Erythroblast (primary cell): ENCODE data around the gene PML.

Source experiments
- GATA1 ChIP-seq: IDR thresholded peaks from 2 replicates; pipeline ENCODE4 v1.6.1; 2011; ENCODE audit warnings: low read depth, mild to moderate bottlenecking, control low read depth, low read length, moderate library complexity
- POLR2A ChIP-seq: IDR thresholded peaks from 2 replicates; pipeline ENCODE4 v1.6.1; 2011; ENCODE audit warnings: mild to moderate bottlenecking, low read length

DNA sequence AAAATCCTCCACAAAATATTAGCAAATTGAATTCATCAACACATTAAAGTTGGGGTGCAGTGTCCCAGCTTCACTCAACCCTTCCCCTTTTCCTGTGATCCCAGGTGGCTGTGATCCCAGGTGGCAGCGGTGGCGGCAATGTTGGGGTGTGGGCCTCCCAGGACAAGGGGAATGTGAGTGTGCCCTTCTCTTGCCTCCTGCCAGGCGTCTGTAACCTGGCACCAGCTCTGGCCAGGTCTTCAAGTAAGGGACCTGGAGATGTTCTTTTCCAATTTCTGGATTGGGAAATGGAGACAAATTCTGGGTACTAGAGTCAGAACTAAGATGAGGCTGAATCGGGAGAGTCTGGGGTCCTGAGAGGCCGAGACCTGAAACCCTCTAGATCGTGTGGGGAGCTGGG lies 67.7 kb downstream of the PML start:
- TF ChIP-seq POLR2A (no peak), GATA1 (no peak)
